ENCODE data around the gene GALM. TPM values are rescaled to one million over a fixed set of nuclear protein-coding genes. Genes with fewer than 3 reads are reported as not detected.

Gene GALM
- total RNA-seq, 1 donor from 2014 or later = 1.6 TPM

DNA sequence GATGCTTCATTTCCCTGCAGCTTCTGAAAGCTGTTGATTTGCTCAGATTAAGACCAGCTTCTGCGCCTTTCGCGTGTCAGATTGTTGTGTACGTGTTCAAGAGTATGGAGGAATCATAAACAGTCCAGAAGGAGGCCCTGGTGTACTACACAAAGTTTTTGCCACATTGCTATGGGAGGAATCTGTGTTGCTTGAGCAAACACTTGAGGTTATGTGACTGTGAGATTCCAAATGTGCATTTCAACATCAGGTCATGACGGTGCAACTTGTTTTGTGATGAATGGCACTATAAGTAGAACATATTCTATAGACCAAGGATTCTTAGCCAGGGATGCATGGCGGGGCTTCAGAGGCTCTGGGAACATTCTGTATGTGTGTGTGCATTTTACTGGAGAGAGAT, 50.3 kb downstream of the GALM start:
- TF ChIP-seq, protein P1, sequence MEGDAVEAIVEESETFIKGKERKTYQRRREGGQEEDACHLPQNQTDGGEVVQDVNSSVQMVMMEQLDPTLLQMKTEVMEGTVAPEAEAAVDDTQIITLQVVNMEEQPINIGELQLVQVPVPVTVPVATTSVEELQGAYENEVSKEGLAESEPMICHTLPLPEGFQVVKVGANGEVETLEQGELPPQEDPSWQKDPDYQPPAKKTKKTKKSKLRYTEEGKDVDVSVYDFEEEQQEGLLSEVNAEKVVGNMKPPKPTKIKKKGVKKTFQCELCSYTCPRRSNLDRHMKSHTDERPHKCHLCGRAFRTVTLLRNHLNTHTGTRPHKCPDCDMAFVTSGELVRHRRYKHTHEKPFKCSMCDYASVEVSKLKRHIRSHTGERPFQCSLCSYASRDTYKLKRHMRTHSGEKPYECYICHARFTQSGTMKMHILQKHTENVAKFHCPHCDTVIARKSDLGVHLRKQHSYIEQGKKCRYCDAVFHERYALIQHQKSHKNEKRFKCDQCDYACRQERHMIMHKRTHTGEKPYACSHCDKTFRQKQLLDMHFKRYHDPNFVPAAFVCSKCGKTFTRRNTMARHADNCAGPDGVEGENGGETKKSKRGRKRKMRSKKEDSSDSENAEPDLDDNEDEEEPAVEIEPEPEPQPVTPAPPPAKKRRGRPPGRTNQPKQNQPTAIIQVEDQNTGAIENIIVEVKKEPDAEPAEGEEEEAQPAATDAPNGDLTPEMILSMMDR (IDR thresholded peaks at IDR 0.05; ENCODE audit: insufficient read depth, low read length, severe bottlenecking) = no peak
- DNase-seq (ENCODE audit: low read depth) (peak; percentile 57), FAIRE-seq (no peak)
- no peaks in the 10 kb centered on the region for H3K36me3 ChIP-seq (ENCODE audit: control insufficient read depth, insufficient read depth, low read length)
- H3K27me3 ChIP-seq (ENCODE audit: control insufficient read depth, insufficient read depth, low read length) = no peaks in the 10 kb centered on the region
- no peak overlapping the region for H3K4me3 ChIP-seq (ENCODE audit: low read depth, low read length)

DNA sequence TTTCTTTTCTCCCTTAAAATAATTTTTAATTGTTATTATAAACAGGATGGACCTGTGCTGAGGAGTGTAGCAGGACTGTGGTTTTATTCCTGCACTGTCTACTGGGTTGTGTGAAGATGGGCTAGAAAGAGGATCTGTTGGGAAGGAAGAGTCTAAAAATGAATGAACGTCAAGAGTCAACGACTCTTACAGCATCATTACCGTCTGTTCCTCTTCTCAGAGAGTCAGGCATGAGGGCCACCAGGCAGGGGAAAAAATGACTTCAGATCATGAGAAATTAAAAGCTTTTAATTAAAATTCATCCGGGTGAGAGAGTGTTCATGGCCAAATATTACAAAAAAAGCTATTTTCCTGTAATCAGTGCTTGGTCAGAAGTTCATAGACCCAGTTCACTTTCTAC, 52.7 kb downstream of the GALM start:
- no peak for DNase-seq (ENCODE audit: low read depth)
- H3K27me3 ChIP-seq (ENCODE audit: control insufficient read depth, insufficient read depth, low read length) = no peaks in the 10 kb centered on the region
- H3K36me3 ChIP-seq (ENCODE audit: control insufficient read depth, insufficient read depth, low read length) = no peaks in the 10 kb centered on the region
- TF ChIP-seq, protein P1 (IDR thresholded peaks at IDR 0.05; ENCODE audit: insufficient read depth, low read length, severe bottlenecking) = no peak
- no peak for FAIRE-seq
- H3K4me3 ChIP-seq (ENCODE audit: low read depth, low read length) = no peak overlapping the region

DNA sequence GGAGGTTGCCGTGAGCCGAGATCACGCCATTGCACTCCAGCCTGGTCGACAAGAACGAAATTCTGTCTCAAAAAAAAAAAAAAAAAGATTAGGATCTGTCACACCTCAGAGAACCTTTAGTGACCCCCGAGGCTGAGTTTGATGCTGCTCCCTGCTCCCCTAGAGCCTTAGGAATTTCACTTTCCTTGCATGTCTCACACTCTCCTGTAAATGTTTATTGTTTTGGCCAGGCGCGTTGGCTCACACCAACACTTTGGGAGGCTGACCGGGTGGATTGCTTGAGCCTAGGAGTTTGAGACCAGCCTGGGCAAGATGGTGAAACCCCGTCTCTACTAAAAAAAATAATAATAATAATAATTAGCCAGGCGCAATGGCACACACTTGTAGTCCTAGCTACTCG, 53.8 kb downstream of the GALM start:
- no peak overlapping the region for H3K4me3 ChIP-seq (ENCODE audit: low read depth, low read length)
- DNase-seq (ENCODE audit: low read depth) (no peak), FAIRE-seq (no peak)
- no peaks in the 10 kb centered on the region for H3K27me3 ChIP-seq (ENCODE audit: control insufficient read depth, insufficient read depth, low read length)
- TF ChIP-seq, protein P1 (IDR thresholded peaks at IDR 0.05; ENCODE audit: insufficient read depth, low read length, severe bottlenecking) = no peak
- H3K36me3 ChIP-seq (ENCODE audit: control insufficient read depth, insufficient read depth, low read length) = no peaks in the 10 kb centered on the region

DNA sequence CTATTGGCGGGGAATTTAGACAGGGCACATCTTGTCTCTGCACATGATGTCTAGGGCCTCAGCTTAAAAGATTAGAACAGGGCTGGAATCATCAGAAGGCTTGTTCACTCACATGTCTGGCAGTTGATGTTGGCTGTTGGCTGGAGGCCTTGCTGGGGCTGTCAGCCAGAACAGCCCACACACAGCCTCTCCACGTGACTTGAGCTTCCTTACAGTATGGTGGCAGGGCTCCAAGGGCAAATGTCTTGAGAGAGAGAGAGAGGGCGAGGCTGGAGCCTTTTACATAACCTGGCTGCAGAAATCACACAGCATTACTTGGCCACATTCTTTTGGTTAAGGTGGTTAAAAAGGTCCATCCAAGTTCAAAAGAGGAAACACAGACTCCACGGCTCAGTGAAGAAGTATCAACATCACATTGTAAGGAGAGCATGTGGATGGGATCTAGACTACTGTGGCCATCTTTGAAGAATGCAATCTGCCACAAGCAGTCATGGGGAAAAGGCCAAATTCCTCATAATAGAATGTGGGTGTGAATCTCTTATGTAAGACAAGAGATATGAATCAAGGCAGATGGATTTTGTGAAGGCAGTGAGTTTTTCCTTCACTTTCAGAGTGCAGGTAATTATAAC, 54.8 kb downstream of the GALM start:
- no peak overlapping the region for H3K4me3 ChIP-seq (ENCODE audit: low read depth, low read length)
- peak; percentile 83 for DNase-seq (ENCODE audit: low read depth)
- H3K27me3 ChIP-seq (ENCODE audit: control insufficient read depth, insufficient read depth, low read length) = no peaks in the 10 kb centered on the region
- FAIRE-seq = no peak
- TF ChIP-seq, protein P1 (IDR thresholded peaks at IDR 0.05; ENCODE audit: insufficient read depth, low read length, severe bottlenecking) = no peak
- no peaks in the 10 kb centered on the region for H3K36me3 ChIP-seq (ENCODE audit: control insufficient read depth, insufficient read depth, low read length)

DNA sequence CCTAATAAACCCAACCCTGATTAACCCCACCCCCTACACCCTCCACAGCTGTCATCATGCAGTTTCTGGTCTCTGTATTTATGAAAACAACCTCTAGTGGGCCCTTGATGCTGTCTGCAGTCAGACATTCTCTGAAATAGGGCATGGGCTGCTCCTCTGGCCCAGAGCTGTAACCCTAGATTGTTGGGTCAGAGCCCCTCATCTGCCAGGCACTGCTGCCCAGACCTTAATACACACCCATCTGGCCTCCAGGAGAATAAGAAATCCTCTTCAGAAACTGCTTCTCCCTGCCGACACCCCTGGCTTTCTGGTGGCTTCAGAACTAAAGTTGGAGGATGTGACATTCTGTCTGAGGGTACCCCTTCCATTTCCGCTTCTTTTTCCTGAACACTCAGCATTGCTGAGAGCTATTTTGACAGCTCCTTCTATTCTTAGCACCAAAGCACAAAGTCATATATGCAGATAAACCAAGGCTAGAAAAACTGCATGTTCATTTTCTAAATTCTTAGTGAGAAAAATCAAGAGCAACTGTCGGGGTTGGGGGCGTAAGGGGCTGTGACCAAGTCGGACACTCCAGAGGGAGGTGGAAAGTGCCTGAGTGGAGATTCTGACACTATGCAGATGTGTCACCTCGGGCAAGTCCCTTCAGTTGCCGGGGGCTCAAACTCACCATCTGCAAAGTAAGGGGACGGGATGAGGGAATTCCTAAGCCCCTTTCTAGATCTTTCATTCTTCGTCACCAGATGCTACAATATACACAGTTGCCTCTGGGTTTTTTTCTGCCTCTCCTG, 56.6 kb downstream of the GALM start:
- DNase-seq (ENCODE audit: low read depth) = no peak
- H3K36me3 ChIP-seq (ENCODE audit: control insufficient read depth, insufficient read depth, low read length) = no peaks in the 10 kb centered on the region
- FAIRE-seq = no peak
- TF ChIP-seq, protein P1 (IDR thresholded peaks at IDR 0.05; ENCODE audit: insufficient read depth, low read length, severe bottlenecking) = no peak
- no peak overlapping the region for H3K4me3 ChIP-seq (ENCODE audit: low read depth, low read length)
- no peaks in the 10 kb centered on the region for H3K27me3 ChIP-seq (ENCODE audit: control insufficient read depth, insufficient read depth, low read length)

All from bronchial epithelial cell (primary cell).